GM03348 (cell line): ENCODE measurements around the gene ERG.

Experiments
- DNase-seq: peaks from one replicate; pipeline ENCODE4 v3.0.0; 2012; ENCODE audit warnings: low spot score

ERG gene

GRCh38 chr21:38472412-38473108, 25.7 kb downstream of the ERG start:
- no peak for DNase-seq

GRCh38 chr21:38471766-38472165, 26.5 kb downstream of the ERG start:
- DNase-seq = no peak

DNA sequence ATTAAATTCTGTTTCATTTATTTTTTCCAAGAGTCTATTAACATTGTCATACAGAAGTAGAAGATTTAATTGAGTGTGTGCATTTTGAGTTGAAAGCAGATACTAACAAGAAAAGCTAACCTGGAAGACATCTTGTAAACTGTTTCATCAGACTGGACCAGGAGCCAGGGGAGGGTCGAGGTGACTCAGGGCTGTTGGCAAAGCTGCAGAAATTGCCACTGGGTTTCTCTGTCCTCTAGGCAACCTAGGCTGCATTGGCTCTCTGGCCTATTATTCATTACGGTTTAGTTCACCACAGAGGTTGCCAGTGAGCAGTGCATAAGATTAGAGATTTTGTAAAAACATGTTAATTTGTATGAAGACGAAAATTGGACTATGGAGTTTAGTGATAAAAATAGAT, 27.5 kb downstream of the ERG start:
- DNase-seq = peak; percentile 55

- no peak for DNase-seq
Observed at GRCh38 chr21:38469642-38470041, 28.6 kb downstream of the ERG start.

DNA sequence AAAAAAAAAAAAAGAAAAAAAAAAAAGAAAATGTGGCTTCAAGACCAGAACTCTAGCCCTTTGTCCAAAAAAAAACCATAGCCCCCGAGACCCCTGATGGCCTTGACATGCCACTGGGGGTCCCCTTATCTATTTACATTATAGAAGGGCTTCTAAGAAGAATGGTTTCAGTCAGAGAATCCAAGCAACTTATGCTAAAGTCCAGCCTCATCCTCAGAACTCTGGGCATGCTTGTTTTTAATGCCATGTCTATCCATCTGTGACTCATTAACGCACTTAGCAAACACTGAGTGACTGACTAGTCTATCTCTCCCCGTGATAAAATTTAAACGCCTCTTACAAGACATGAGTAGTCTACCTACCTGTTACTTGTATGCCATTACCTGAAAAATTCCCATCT, 29.3 kb downstream of the ERG start:
- DNase-seq = peak; percentile 44

- no peak for DNase-seq
Observed at GRCh38 chr21:38467911-38468310, 30.4 kb downstream of the ERG start.

GRCh38 chr21:38467374-38467773, 30.9 kb downstream of the ERG start:
- no peak for DNase-seq

DNA sequence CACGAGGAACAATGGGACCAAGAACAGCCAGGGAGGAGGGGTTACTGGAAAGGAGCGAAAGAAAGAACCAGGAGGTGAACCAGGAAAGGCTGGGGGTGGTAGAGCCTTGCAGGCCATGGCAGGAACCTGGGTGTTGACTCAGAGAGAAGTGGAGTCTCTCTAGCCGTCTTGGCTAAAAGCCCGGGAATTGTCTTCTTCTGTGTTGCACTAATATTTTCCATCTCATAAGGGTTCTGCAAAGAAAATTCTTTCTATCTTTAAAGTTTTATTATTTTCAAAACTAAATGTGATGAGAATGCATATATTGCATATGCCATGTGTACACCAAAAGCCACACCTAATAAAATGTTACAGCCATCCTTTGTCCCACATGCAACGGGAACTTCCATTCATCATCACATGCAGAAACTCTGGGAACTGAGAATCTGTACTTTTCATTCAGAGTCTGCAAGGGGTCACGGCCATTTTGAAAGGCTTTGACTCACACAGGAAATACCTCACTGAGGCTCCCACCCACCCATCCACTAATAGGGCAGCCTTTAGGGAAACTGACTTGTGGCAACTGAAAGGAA, 38.0 kb downstream of the ERG start:
- DNase-seq = peak; percentile 77

GRCh38 chr21:38459490-38459889, 38.8 kb downstream of the ERG start:
- no peak for DNase-seq

DNA sequence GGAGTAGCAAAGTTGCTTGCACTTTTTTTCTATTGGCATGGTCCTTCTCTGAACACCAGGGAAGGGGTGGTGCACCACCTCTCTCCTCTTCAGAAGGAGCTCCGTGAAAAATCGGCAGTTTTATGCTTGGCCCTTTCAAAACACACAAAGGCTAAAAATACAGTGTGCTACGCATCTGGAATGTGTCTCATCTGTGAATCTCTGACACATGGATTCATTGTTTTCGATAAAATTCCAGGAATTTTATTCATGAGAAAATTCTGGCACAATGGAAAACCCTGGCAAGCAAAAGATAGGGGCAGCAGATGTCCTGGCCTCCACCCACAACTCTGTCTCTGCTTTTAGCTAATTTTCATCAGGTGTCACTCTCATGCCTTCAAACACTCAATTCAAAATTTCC, 42.9 kb downstream of the ERG start:
- DNase-seq = peak; percentile 72

- DNase-seq = no peak
Observed at GRCh38 chr21:38454702-38455101, 43.6 kb downstream of the ERG start.

GRCh38 chr21:38454161-38454560, 44.1 kb downstream of the ERG start:
- no peak for DNase-seq

- DNase-seq = peak; percentile 63
Observed at GRCh38 chr21:38448671-38449385, 49.4 kb downstream of the ERG start.

- no peak for DNase-seq
Observed at GRCh38 chr21:38447611-38448010, 50.7 kb downstream of the ERG start.

- no peak for DNase-seq
Observed at GRCh38 chr21:38444691-38445090, 53.6 kb downstream of the ERG start.

DNA sequence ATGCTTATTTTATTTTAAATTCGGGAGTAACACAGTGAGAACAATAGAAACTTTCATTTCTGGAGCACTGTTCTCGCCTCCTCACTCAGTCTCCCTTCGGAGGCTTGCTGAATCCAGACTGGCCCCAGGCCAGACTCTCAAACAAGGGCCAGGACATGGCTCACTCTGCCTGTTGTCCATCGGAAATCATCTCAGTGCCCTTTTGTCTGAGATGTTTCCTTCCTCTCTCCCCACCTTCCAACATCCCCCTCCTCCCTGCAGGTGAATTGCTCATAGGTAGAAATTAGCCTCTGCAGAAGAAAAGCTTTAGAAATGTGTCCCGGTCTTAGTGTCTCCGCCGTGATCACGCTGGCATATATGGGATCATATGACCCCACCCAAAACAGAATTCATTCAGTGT, 55.2 kb downstream of the ERG start:
- no peak for DNase-seq

DNA sequence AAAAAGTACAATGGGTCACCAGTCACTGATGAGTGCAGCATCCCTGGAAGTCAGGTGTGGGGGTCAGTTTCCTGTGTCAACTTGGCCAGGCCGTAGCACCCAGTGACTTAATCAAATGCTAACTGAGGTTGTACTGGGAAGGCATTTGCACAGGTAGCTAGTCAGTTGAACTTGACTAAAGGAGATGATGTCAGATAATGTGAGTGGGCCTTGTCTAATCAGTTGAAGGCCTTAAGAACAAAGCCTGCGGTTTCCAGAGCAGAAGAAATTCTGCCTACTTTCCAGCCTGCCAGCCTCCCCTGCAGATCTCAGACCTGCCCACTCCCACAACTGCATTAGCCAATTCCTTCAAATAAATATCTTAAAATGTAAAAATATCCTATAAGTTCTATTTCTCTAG, 57.1 kb downstream of the ERG start:
- no peak for DNase-seq

DNA sequence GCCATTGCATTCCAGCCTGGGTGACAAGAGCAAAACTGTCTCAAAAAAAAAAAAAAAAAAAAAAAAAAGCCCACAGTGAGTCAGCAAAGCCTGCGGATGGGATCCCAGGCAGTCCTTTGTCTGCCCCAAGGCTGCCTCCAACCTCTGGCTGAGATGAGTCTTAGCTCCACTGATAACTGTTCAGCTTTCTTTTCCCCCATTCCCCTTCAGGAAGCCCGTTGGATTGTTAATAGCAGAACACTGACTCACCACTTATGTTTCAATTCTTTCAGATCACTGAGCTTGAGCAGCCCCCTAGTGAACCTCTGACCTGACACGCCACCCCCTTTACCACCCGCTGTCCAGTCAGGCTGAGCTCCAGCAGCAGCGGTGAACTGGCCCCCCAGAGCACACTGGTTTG, 57.5 kb downstream of the ERG start:
- peak; percentile 89 for DNase-seq

DNA sequence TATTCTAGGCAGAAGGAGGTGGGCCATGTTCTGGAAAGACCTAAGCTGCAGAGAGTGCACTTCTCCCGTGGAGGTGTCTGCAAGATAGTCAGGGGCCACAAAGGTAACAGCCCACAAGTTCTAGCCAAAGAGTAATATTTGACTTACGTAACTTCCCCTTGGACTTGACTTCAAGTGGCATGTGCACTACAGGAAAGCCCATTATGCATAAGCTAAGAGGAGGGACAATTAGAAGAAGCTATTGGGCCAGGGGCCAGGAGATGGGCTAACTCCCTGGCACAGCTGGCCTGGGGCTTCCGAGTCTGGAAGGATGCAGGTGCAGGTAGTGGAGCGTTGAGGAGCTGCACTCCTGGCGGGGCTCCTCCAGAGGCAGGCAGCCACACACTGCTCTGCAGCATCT, 58.3 kb downstream of the ERG start:
- DNase-seq = no peak

DNA sequence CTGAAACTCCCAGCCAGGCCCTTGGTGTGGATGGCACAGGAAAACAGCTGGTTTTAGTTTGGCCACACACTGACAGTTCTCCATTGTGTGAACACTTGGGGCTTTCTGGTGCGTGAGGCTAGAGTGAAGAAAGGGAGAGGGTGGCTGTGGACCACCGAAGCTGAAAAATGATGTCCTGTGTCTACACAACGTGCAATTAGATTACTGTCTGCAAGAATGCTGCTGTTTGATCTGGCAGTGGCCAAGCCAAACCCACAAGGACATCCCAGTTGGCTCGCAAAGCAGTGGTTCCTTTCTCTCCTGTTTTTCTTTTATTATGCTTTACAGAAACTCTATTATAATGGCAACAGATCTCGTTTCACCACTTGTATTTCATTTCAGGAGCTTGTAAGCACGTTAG, 58.9 kb downstream of the ERG start:
- DNase-seq = peak; percentile 29

- peak; percentile 64 for DNase-seq
Observed at GRCh38 chr21:38438462-38438893, 59.8 kb downstream of the ERG start.

DNA sequence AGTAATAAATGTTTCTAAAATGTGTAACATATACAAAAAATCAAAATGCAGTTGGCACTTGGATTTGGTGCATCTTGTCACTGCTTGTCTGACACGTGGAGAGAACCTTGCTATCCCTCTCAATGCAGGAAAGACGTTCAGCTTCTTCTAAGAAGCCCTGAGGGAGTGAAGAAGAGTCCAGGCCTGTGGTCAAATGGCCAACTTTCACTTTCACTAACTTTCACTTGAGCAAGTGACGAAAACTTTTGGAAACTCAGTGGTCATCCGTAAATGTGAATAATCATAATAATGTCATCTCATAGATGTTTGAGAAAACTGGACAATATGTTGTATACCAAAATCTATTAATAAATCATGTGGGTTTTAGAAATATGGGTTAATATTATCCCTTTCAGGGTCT, 61.9 kb downstream of the ERG start:
- DNase-seq = no peak

GRCh38 chr21:38434913-38435533, 63.3 kb downstream of the ERG start:
- DNase-seq = peak; percentile 70
